NCI-H1092 treated with DMSO at 0.1 percent for 48 hours (cell line): ENCODE data around the gene CNP.

ENCODE experiments used
- DNase-seq: peaks from one replicate; lab custom pipeline; 2025; lab: John Stamatoyannopoulos, UW

The CNP gene

DNA sequence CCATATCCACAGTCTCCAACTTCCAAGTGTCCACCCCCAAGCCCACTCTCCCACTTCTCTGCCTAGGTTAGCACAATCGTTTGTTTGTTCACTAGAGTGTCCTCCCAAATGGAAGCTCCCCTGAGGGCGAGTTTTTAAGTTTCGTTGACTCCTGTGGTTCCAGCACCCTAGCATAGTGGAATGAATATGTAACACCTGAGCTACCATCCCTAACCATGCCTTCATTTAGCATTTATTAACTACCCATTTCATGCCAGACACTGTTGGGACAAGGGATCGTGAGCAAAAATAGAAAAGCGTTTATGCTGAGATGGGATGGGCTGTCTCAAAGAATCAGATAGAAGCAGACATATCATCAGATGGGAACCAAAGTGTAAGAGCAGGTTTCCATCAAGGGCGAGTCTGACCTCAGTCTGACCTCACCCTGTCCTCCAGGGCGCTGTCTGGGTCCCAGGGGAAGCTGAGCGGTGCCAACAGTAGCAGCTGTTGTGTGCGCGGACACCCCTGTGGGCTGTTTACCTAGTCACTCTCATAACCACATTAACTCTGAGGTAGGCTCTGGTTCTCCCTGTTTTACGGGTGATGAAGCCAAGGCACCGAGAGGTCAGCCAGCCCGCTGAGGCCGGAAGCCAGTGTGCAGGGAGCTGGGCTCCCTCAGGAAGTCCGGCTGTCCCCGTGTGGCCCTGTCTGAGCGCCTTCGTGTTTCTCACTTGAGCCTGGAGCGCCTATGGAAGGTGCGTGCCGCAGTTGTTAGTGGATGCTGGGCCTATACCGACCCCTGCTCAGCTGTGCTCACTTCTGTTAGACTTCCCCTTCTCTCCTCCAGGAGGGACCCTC is 6.2 kb downstream of the CNP start:
- peak; percentile 93 for DNase-seq

DNA sequence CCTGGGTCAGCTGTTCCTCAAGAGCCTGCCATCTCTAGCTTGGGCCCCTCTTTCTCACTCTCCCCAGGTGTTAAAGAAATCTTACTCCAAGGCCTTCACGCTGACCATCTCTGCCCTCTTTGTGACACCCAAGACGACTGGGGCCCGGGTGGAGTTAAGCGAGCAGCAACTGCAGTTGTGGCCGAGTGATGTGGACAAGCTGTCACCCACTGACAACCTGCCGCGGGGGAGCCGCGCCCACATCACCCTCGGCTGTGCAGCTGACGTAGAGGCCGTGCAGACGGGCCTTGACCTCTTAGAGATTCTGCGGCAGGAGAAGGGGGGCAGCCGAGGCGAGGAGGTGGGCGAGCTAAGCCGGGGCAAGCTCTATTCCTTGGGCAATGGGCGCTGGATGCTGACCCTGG is 6.8 kb downstream of the CNP start:
- no peak for DNase-seq

DNA sequence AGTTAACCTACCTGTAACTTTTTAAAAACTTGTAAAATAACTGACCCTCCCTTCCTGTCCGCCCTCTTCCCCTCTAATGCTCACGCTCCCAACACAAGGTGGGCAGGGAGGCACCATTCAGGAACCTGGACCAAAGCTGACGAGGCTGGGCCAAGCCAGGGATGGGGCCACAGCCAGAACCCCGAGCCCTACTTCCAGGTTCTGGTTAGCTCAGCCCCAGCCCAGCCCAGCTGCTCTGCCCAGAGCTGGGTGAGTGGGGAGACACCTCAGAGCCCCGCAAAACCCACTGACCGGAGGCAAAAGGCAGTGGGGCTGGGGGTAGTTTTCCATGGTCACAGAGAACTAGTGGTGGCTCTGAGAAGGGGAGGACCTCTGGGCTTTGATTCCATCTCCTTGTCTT is 7.4 kb downstream of the CNP start:
- no peak for DNase-seq

DNA sequence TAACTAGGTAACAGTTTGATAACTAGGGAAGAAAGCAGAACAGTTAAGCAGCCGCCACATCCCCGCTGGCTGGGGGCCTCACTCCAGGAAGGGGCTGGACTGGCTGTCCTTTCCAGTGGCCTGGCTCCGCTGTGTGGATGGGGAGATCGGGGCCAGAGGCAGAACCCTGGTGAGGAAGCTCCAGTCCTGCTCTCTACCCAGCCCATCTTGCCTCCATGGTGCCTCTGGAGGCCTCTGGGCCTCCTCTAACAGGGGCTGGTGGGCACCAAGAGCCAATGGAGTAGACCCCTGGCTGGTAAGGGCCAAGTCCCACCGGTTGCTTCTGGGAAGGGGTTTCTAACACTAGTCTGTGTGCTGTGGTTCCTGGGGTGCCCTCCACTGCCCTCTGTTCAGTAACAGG is 8.1 kb downstream of the CNP start:
- DNase-seq, result no peak

GRCh38 chr17:41975099-41976083 is 8.8 kb downstream of the CNP start:
- no peak for DNase-seq

DNA sequence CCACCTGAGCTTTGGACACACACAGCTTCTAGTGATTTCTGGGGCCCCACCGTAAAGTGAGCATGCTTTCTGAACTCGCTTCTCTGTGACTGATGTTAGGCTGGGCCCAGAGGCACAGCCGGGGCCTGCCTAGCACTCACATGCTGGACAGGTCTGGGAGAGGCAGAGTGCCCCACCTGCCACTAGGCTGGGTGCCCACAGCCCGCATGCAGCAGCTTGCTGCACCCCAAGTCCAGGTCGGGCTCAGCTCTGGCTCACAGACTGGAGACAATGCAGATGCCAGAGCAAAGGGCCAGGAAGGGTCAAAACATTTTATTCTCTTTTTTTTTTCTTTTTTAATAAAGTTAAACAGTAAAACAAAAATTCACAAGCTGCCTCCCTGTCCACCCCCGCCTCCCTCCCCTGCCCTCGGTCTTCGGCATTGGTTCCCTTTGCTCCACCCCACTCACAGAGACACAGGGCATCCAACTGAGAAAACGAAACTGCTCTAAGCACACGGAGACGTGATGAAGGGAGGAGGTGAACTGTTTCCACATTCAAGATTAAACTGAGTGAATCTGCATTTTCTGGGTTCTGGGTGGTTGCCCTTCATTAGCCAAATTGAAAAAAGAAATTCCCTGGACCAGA is 9.7 kb downstream of the CNP start:
- DNase-seq, result no peak

- no peak for DNase-seq
Observed at GRCh38 chr17:41977991-41978390, 11.4 kb downstream of the CNP start.

- DNase-seq, result no peak
Observed at GRCh38 chr17:41982026-41982760, 15.6 kb downstream of the CNP start.

DNA sequence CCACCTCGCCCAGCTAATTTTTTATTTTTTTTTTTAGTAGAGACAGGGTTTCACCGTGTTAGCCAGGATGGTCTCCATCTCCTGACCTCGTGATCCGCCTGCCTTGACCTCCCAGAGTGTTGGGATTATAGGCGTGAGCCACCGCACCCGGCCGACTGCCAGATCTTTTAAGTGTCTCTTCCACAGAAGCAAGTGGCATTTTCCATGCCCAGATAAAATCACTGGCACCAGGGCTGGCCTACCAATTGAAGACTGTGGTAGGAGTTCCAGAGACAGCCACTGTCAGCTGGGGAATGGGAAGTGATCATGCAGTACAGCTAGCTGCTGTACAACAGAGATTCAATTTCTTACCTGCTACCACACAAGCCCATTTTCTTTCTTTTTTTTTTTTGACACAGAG is 17.9 kb downstream of the CNP start:
- DNase-seq, result no peak

DNA sequence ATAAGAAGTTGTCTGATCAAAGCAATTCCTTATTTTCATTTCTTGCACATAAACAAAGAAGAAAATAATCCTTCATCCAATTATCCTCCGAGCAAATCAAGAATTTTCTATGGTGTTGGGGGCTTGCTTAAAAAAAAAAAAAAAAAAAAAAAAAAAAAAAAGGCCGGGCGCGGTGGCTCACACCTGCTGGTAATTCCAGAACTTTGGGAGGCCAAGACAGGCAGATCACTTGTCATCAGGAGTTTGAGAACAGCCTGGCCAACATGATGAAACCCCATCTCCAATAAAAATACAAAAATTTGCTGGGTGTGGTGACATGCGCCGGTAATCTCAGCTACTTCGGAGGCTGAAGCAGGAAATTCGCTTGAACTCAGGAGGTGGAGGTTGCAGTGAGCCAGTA is 19.3 kb downstream of the CNP start:
- no peak for DNase-seq

DNA sequence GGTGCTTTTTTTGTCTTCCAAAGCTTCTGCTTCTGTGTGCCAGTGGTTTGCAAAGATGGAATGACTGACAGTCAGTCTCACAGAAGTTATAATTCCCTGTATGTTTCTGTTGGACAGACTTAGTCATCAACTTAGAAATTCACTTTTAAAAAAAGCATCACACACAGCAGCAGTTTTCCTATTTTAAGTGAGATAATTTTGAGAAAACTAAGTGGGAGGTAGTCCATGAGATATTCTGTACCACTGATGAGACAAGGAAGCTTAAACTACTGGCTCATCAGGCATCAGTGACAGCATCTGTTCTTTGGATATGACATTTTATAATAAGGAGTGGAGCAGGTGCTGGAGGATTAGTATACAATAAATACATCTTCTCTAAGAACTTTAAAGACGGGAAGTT is 20.0 kb downstream of the CNP start:
- no peak for DNase-seq

- DNase-seq, result no peak
Observed at GRCh38 chr17:41987642-41988041, 21.0 kb downstream of the CNP start.

DNA sequence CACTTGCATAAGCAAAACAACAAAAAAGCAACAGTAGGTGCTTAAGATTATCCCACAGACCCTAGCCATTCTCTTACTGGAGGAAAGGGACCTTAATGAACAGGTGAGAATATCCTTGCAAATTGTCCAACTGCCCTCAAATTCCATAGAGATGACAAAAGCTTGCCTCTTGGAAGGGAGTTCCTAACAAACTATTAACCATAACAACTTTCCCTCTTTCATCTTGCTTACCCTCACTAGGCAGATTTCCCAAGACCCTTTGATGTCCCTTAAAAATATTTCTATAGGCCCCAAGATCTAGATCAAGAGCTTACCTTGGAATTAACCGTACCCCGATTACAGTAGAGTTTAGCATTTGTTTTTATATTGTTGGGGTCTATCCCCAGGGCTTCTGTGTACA is 21.8 kb downstream of the CNP start:
- DNase-seq, result no peak

DNA sequence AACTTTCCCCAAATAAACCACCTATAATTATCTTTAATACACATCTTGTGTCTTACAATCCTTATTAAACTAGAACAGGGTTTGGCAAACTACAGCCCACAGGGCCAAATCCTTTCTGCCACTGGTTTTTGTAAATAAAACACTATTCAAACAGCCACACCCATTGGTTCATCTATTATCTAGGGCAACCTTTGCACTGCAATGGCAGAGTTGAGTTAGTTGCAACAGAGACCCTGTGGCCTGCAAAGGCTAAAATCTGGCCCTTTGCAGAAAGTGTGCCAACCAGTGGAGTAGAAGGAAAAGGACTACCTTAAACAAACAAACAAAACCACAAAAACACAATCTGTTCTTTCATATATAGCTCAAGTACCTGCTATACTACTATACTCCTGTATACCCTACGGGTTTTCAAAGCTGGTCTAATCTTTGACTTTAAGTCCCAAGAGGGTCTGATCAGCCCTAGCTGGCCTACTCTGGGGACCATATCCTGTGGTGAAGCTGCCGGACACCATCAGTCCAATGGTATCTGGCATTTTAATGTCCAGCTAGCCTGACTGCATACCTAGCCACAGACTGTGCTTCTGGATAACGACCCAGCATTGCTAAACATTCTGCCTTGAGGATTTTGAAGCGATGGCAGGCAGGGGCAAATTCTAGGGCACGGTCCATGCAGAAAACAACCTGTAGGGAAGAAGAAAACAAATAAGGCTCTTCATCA is 23.3 kb downstream of the CNP start:
- DNase-seq, result no peak

- no peak for DNase-seq
Observed at GRCh38 chr17:41992576-41992975, 26.0 kb downstream of the CNP start.

- no peak for DNase-seq
Observed at GRCh38 chr17:41996855-41997164, 30.2 kb downstream of the CNP start.

- DNase-seq, result no peak
Observed at GRCh38 chr17:41998497-41998896, 31.9 kb downstream of the CNP start.

GRCh38 chr17:42000413-42001133 is 34.0 kb downstream of the CNP start:
- DNase-seq, result no peak

- DNase-seq, result no peak
Observed at GRCh38 chr17:42001729-42002128, 35.1 kb downstream of the CNP start.

DNA sequence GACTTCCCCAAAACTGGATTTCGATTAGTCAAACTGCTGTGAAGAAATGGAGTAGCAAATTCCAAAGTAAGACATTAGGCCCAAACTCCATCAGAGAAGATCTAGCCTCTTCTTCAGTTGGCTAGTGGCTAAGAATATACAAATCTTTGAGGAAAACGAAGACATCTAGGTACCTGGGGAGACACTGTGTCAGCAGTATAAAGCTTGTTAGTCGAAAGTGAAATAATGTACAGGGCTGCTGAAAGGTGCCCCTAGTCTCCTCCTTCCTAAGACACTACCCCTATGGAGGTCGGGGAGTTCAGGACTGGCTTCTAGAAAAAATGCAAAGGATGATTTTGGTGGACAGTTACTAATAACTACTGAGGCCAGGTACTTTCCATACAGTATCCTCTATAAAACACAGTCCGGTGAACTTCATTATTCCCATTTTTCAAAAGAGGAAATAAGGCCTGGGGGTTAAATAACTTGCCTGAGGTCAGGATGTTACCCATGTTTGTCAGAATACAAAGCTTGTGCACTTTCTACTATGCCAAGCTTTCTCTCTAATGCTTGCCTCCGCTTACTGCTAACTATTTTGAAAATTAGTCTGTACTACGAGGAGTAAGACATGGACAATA is 35.7 kb downstream of the CNP start:
- DNase-seq, result no peak
